HepG2 (cell line): Measurements from ENCODE around the gene IRF2BPL. TPM values are rescaled to one million over a fixed set of nuclear protein-coding genes. Genes with fewer than 3 reads are reported as not detected.

Experiments
- FOSL2 ChIP-seq: sonication (generic); formaldehyde crosslinking; IDR thresholded peaks from 2 replicates; pipeline ENCODE4 v1.4.0; 2020; ENCODE audit warnings: missing genetic modification reagents
- GATAD2A ChIP-seq: IDR thresholded peaks from 2 replicates; pipeline ENCODE4 v1.6.1; 2016
- HES4 ChIP-seq: sonication (generic); formaldehyde crosslinking; IDR thresholded peaks from 2 replicates; pipeline ENCODE4 v1.9.0; 2021; ENCODE audit warnings: mild to moderate bottlenecking, missing genetic modification reagents, borderline replicate concordance
- NFE2L1 ChIP-seq: sonication (generic); formaldehyde crosslinking; IDR thresholded peaks from 2 replicates; pipeline ENCODE4 v1.4.0; 2020; ENCODE audit warnings: missing genetic modification reagents, mild to moderate bottlenecking, borderline replicate concordance
- RAD21 ChIP-seq: fragments of 450-650 bp; formaldehyde crosslinking; IDR thresholded peaks from 2 replicates; pipeline ENCODE4 v1.5.0; 2020; ENCODE audit warnings: mild to moderate bottlenecking
- SAP130 ChIP-seq: IDR thresholded peaks from 2 replicates; pipeline ENCODE4 v1.6.1; 2016; ENCODE audit warnings: low read depth
- SMC3 ChIP-seq: IDR thresholded peaks from 2 replicates; pipeline ENCODE4 v1.6.1; 2011; ENCODE audit warnings: low read length, improper control_type of control experiment
- TEAD3 ChIP-seq: optimal IDR thresholded peaks from 2 replicates; pipeline ENCODE3; 2016; ENCODE audit warnings: borderline replicate concordance
- ZFX ChIP-seq: sonication (generic); formaldehyde crosslinking; IDR thresholded peaks from 2 replicates; pipeline ENCODE4 v1.4.0; 2020; ENCODE audit warnings: mild to moderate bottlenecking, low read depth, missing genetic modification reagents, moderate library complexity
- ZFY ChIP-seq: sonication (generic); formaldehyde crosslinking; IDR thresholded peaks from 2 replicates; pipeline ENCODE4 v1.4.0; 2020; ENCODE audit warnings: missing genetic modification reagents
- ZNF644 ChIP-seq: IDR thresholded peaks from 2 replicates; pipeline ENCODE4 v1.6.1; 2016; ENCODE audit warnings: low read depth
- ZSCAN22 ChIP-seq: sonication (generic); formaldehyde crosslinking; IDR thresholded peaks from 2 replicates; pipeline ENCODE4 v1.4.0; 2020; ENCODE audit warnings: mild to moderate bottlenecking, missing genetic modification reagents
- polyA plus RNA-seq, 8 experiments: library from polyadenylated mRNA; depleted of rRNA in 3 of 8; stranded (reverse) in 7 of 8; unstranded in 1 of 8; fragments of >200 nt; fragmentation: Illumina TruSeq in 4 of 8; extraction: Trizol in 4 of 8; gene quantifications; 2 replicates each; pipeline versions ENCODE4 v1.2.1 to v1.2.3, GENCODE V29; 2011 to 2016; ENCODE audit warnings: low read depth in 4 of 8, missing spikeins in 1 of 8, mixed read lengths in 1 of 8; ENCODE audit not compliant: insufficient read depth in 1 of 8
- total RNA-seq, 5 experiments: library from RNA; depleted of rRNA; stranded (reverse); fragments of >200 nt; fragmentation: Illumina TruSeq; extraction: Trizol; gene quantifications; 2 replicates each; pipeline ENCODE4 v1.2.3, GENCODE V29; 2016; ENCODE audit warnings: low read depth in 1 of 5
- TF ChIP-seq, protein P1 (sequence below): sonication (generic); formaldehyde crosslinking; IDR thresholded peaks from 2 replicates; pipeline ENCODE4 v1.5.0; 2020; ENCODE audit warnings: mild to moderate bottlenecking, missing genetic modification reagents, moderate library complexity
- TF ChIP-seq, protein P2 (sequence below): sonication (generic); formaldehyde crosslinking; IDR thresholded peaks from 2 replicates; pipeline ENCODE4 v1.4.0; 2020; ENCODE audit warnings: missing genetic modification reagents
- TF ChIP-seq, protein P3 (sequence below): IDR thresholded peaks from 2 replicates; pipeline ENCODE4 v1.6.1; 2012; ENCODE audit warnings: inconsistent platforms
- TF ChIP-seq, protein P4 (sequence below): IDR thresholded peaks from 2 replicates; pipeline ENCODE4 v1.6.1; 2016; ENCODE audit warnings: missing compliant biosample characterization, missing genetic modification reagents, borderline replicate concordance
- TF ChIP-seq, protein P5 (sequence below): sonication (generic); IDR thresholded peaks from 2 replicates; pipeline ENCODE4 v1.6.1; 2016; ENCODE audit warnings: low read depth, borderline replicate concordance

The IRF2BPL gene
- total and polyA plus RNA-seq, 2 of the 13 experiments (the other 11 are each of a cell fraction or from before 2014, with no cell fraction given), result 6.6 to 8.4 TPM

DNA sequence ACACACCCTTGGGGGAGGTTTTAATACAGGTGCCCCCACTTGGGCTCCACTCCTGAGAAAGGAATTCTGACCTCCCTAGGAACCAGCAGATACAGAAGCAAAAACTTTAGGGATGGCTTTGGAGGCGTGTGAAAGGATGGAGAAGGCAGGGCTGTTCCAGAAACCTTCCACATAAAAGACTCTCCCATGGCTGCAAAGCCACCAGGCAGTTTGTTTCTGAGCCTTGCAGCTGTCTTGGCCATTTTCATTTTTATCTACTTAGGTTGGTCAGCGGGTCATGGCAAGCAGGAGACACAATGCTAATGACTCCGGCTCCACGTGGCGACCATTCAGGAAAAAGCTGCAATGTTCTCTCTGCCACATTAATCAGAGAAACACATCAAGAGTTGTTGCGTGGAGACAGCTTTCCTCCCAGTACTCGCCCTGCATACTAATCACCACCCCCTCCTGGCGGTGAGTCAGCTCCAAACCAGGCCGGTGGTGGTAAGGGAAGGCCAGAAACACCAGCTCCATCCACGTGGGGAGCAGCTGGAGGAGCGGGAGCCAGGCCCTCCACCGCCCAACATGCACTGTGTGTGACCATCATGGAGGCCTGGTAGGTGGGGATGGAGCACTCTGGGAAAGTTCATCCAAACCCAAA lies 30.9 kb upstream of the IRF2BPL start (continued):
- TF ChIP-seq, protein P1, sequence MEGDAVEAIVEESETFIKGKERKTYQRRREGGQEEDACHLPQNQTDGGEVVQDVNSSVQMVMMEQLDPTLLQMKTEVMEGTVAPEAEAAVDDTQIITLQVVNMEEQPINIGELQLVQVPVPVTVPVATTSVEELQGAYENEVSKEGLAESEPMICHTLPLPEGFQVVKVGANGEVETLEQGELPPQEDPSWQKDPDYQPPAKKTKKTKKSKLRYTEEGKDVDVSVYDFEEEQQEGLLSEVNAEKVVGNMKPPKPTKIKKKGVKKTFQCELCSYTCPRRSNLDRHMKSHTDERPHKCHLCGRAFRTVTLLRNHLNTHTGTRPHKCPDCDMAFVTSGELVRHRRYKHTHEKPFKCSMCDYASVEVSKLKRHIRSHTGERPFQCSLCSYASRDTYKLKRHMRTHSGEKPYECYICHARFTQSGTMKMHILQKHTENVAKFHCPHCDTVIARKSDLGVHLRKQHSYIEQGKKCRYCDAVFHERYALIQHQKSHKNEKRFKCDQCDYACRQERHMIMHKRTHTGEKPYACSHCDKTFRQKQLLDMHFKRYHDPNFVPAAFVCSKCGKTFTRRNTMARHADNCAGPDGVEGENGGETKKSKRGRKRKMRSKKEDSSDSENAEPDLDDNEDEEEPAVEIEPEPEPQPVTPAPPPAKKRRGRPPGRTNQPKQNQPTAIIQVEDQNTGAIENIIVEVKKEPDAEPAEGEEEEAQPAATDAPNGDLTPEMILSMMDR, result peak; percentile 69
- TF ChIP-seq RAD21 (CRISPR knock-in tag) (peak; percentile 60), ZNF644 (CRISPR knock-in tag) (0 out of 2 replicates have a peak, but pooled peaks have one; percentile 52), ZFY (CRISPR knock-in tag) (peak; percentile 41; the same call in 1 of the 2 replicates), FOSL2 (CRISPR knock-in tag) (peak; percentile 84), SAP130 (peak; percentile 64), ZFX (CRISPR knock-in tag) (peak; percentile 57), GATAD2A (0 out of 2 replicates have a peak, but pooled peaks have one; percentile 26), NFE2L1 (CRISPR knock-in tag) (no peak), SMC3 (peak; percentile 69; the same call in 1 of the 2 replicates), HES4 (CRISPR knock-in tag) (no peak), ZSCAN22 (CRISPR knock-in tag) (no peak), TEAD3 (peak; percentile 16)
- TF ChIP-seq, protein P2, sequence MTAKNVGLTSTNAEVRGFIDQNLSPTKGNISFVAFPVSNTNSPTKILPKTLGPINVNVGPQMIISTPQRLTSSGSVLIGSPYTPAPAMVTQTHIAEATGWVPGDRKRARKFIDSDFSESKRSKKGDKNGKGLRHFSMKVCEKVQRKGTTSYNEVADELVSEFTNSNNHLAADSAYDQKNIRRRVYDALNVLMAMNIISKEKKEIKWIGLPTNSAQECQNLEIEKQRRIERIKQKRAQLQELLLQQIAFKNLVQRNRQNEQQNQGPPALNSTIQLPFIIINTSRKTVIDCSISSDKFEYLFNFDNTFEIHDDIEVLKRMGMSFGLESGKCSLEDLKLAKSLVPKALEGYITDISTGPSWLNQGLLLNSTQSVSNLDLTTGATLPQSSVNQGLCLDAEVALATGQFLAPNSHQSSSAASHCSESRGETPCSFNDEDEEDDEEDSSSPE (CRISPR knock-in tag), result 0 out of 2 replicates have a peak, but pooled peaks have one; percentile 38
- TF ChIP-seq, protein P3, sequence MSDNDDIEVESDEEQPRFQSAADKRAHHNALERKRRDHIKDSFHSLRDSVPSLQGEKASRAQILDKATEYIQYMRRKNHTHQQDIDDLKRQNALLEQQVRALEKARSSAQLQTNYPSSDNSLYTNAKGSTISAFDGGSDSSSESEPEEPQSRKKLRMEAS, result peak; percentile 77
- TF ChIP-seq, protein P4, sequence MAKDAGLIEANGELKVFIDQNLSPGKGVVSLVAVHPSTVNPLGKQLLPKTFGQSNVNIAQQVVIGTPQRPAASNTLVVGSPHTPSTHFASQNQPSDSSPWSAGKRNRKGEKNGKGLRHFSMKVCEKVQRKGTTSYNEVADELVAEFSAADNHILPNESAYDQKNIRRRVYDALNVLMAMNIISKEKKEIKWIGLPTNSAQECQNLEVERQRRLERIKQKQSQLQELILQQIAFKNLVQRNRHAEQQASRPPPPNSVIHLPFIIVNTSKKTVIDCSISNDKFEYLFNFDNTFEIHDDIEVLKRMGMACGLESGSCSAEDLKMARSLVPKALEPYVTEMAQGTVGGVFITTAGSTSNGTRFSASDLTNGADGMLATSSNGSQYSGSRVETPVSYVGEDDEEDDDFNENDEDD, result peak; percentile 45; the same call in 1 of the 2 replicates
- TF ChIP-seq, protein P5, sequence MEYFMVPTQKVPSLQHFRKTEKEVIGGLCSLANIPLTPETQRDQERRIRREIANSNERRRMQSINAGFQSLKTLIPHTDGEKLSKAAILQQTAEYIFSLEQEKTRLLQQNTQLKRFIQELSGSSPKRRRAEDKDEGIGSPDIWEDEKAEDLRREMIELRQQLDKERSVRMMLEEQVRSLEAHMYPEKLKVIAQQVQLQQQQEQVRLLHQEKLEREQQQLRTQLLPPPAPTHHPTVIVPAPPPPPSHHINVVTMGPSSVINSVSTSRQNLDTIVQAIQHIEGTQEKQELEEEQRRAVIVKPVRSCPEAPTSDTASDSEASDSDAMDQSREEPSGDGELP, result peak; percentile 20; the same call in 1 of the 2 replicates
